Limb (tissue), 2 donors: ENCODE measurements around the gene RICTOR.
"Not testable (repeated sequence)": the region's sequence is repeated elsewhere in the genome, so short reads cannot be mapped to it uniquely, and the experiment has no call there.

Experiments
- DNase-seq, 2 donors: peaks; one replicate each; pipeline ENCODE4 v3.0.0-alpha.2; 2016; ENCODE audit errors: extremely low spot score in 2 of 2

RICTOR gene

DNA sequence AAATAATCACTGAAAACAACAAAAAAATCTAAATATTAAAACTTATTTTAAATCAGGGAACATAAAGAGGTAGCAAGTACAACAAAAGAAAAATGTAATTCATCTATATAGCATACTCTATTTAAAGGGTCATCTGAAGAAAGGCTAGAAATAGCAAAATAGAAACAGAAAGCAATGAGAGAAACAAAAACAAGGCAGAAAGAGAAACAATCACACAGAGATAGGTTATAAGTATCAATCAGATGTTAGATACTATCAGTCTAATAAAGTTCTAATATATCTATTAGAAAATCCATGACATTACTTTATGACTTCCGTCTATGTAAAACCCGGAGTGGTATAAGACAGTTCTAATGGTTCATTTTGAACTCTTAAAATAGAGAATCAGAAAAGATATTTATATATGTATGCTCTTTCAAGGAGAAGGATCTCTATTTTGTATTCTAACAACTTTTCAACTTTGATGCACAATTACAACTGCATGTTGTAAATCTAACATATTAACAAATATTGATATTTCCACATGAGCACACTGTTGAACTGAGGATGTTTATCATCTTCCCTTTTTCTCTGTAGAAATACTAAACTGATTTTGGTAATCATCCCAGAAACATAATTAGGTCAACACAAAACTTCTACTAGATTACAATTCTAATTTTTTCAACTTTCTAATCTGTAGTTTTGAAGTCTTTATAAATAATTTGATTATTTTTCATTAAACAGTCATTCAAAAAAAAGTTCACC lies 15.8 kb downstream of the RICTOR start:
- DNase-seq = no peak

DNA sequence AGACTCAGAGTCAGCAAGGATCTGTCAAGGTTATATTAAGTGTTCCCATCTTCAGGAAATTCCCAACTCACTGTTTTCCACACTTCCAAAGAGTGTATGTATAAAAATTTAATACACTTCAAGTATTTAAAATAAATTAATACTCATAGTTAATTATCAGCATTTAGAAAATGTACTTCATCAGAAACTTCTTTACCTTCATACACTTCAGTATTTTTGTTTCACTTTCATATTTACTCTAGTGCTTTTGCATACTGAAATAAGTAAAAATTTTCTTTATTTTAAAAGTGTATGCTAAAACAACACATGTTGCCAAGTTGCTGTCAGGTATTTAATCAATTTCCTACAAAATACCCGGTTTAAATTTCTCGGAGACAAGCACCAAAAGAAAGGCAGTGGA lies 16.5 kb downstream of the RICTOR start:
- no peak for DNase-seq

DNA sequence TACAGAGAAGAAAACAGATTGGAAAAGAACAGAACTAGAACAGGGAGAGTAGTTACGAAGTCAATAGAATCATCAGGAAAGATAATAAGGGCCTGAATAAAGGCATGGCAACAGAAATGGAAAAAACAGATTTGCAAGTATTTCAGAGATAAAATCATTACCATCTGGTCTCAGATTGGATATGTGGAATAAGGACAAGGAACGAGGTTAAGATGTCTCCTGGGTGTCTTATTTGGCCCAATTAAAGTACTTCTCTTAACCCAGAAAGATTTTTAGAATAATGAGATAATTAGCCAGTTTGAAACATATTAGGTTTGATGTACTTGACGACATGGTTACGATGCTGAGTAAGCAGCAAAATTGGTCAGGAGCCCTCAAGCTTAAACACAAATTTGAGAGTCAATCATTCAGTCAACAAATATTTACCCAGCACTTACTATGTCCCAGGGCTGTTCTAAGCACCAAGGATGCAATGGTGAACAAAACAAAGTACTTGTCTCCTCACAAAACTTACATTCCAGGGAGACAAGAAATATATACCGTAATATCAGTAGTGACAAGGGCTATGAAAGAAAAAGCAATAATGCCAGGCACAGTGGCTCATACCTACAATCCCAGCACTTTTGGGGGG lies 18.3 kb downstream of the RICTOR start:
- no peak for DNase-seq

DNA sequence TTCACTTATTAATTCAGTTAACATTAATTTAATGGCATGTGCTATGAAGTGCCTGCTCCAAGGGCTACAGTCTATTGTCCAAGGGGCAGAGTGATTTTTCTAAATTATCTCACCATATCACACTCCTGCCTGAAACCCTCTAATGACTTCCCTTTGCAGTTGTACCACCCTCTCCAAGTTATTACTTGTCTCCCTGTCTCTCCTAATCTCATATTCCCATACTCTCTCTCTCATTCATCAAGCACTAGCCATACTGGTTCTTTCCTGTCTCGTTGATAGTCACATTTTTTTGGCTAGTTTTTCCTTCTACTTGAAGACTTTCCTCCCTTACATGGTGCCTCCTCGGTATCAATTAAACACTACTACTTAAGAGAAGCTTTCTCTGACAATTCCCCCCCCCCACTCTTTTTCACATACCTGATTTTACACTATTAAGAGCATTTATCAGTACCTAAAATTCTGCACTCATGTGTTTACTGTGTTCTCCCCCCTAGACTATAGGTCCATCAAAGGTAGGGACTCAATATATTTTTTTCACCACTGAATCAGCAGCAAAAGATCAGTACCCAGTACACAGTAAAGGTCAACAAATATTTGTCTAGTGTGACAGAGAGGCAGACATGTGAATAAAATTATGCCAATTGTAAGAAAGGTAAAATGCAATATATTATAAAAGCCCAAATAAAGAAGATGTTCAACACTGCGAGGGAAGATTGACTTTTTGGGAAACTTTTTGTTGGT lies 19.0 kb downstream of the RICTOR start:
- DNase-seq = no peak

DNA sequence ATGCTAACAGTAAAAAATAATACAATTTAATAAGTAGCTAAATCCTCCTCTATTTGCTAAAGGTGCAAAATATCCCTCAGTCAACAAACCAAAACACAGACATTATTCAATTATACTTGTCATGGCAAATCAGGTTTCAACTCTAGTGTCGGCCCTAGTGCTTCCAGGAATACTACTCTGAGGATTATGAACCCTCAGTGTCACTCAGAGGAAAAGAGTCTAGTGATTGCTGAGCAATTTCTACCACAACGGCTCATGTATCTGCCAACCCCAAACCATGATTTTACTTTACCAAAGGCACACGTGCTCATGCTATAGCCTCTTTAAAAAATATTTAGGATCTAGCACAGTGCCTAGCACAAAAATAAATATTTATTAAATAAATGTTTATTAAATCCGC lies 21.0 kb downstream of the RICTOR start:
- no peak for DNase-seq

DNA sequence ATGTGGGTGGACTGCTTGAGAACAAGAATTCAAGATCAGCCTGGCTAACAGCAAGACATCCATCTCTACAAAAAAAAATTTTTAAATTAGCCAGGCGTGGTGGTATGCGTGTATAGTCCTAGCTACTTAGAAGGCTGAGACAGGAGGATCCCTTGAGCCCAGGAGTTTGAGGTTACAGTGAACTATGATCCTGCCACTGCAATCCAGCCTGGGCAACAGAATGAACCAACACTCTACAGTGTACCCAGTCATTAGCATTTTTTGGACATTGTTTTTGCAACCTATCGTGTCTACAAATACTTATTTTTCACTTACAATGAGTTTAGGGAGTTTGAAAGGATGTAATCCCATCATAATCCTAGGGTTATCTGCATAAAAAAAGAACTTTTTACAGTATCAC lies 22.1 kb downstream of the RICTOR start:
- no peak for DNase-seq

DNA sequence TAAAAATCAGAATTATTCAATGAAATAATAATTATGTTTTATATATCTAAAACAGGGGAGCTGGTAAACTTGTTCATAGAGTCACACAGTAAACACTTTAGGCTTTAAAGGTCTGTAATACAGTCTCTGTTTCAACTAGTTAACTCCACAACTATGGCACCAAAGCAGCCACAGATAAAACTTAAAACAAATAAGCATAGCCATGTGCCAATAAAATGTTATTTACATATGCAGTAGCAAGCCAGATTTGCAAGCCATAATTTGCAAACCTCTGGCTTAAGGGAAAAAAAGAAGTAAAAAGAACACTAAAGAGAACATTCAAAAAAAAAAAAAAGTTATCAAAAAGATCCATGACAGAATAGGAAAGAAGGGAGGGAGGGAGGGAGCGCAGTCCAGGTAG lies 24.9 kb downstream of the RICTOR start:
- no peak for DNase-seq

DNA sequence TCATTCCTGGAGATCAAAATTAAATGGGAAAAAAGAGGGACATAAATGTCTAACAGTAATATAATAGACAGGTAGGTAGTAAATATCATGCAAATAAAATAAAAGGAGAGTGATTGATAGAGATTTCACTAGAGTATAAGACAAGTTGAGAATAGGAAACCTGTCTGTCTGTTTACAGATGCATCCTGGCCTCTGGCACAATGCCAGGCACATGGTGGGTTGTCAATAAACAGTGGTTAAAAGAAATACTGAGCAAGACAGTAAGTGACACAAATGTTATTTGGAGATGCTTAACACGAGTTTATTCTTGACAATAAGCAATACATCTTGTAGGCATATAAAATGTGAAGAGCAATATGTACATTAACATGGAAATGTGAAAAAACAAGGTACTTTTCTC lies 33.3 kb downstream of the RICTOR start:
- DNase-seq = no peak

DNA sequence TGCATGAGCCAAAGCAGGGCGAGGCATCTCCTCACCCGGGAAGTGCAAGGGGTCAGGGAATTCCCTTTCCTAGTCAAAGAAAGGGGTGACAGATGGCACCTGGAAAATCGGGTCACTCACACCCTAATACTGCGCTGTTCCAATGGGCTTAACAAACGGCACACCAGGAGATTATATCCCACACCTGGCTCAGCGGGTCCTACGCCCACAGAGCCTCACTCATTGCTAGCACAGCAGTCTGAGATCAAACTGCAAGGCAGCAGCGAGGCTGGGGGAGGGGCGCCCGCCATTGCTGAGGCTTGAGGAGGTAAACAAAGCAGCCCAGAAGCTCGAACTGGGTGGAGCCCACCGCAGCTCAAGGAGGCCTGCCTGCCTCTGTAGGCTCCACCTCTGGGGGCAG lies 39.7 kb downstream of the RICTOR start:
- not testable (repeated sequence) for DNase-seq

DNA sequence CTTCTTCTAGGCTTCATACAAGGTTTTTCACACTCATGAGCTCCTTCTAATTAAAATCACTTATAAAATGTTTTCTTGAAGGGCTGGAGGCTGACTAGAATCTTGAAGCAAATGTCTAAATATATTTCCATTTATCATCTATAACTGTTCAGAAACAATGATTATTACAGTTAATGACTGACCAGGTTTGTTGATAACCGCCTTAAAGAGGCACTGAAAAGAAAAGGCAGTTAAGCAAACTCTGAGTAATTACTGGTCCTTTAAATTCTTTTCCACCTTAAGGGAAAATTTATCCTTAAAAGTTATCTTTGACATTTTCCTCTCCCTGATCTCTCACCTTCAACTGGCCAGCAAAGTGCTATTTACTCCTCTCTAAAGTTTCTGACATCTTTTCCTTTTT lies 43.2 kb downstream of the RICTOR start:
- DNase-seq = no peak

DNA sequence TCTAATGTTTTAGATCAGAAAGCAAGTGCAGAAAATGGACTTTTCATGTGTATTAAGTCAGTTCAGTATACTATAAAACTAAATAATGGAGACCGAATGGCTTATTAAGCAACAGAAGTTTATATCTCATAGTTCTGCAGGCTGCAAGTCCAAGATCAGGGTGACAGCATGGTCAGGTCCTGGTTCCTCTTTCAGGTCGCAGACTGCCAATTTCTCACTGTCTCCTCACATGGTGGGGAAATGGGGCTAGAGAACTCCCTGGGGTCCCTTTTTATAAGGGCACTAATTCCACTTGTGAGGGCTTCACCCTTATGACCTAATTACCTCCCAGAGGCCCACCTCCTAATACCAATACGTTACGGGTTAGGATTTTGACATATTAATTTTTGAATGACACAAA lies 48.7 kb downstream of the RICTOR start:
- DNase-seq = no peak

DNA sequence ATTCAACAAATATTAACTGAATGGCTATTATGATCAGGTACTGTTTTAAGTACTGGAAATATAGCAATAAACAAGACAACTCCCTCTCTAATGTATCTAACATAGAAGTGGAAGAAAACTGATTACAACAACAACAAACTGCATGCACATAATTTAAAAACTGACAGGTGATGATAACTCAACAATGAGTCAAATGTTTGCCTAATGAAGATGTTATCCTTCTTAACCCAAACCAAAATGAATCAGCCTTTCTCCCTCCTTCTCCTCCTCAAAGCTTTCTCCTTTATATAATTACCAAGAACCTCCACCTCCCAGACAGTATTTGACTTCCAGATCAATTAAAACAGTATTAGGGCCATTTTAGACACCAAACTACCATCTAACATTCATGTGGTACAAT lies 49.3 kb downstream of the RICTOR start:
- DNase-seq = no peak

DNA sequence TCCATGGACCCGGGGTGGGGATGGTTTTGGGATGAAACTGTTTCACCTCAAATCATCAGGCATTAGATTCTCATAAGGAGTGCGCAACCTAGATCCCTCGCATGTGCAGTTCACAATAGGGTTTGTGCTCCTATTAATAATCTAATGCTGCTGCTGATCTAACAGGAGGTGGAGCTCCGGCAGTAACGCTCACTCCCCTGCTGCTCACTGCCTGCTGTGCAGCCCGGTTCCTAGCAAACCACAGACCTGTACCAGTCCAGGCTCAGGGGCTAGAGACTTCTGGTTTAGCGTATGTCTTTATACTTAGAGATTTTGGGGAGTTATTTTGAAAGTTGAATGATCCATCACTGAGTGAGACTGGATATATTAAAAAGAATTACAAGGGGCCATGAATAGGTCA lies 50.2 kb downstream of the RICTOR start:
- DNase-seq = no peak

DNA sequence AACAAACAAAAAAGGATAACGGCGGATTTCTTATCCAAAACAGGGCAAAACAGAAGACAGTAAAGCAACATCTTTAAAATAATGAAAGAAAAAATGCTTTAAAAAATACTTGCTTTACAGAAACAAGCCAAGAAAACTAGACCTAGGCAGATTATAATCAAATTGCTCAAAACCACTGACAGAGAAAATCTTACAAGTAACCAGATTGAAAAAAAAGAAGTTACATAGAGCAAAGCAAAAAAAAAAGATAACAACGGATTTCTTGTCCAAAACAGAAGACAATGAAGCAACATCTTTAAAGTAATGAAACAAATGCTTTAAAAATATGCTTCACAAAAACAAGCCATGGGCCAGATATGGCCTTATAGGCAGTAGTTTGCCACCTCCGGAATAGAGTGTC lies 51.1 kb downstream of the RICTOR start:
- DNase-seq = no peak

DNA sequence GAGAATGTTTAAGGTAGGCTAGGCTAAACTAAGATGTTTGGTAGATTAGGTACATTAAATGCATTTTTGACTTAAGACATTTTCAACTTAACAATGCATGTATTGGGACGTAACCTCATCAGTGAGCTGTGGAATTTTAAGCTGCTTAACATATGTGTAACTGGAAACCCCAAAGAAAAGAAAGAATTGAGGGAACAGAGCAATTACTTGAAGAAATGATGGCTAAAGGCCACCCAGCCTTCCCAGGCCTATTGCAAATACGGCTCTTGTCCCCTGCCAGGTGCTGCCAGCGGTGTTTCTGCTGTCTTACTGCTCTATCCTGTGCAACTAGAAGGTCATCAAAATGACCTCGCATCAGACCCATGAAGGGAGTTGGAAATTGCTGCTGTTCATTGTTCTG lies 52.0 kb downstream of the RICTOR start:
- no peak for DNase-seq

DNA sequence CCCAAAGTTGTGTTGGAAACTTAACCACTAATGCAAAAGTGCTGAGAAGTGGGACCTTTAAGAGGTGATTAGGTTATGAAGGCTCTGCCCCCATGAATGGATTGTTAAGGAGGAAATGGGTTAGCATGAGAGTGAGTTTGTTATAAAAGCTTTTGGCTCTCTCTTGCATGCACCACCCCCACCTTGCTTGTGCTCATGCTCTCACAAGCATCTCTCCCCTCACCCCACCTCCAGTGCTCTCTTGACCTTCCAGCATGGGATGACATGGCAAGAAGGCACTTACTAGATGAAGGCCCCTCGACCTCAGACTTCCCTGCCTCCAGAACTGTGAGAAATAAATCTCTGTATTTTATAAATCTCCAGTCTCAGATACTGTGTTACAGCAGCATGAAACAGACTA lies 52.8 kb downstream of the RICTOR start:
- no peak for DNase-seq

DNA sequence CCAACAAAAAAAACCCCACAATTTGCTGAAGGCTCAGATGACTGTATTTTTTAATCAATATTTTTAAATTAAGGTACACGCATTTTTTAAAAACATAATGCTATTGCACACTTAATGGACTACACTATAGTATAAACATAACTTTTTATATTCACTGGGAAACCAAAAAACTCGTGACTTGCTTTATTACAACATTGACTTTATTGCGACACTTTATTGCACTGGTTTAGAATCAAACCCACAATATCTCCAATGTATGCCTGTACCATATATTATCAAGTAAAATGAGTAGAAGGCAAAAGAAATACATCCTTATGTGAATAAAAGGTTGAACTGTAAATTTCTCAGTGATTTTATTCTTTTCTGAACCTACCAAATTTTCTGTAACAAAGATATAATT lies 53.7 kb downstream of the RICTOR start:
- no peak for DNase-seq

DNA sequence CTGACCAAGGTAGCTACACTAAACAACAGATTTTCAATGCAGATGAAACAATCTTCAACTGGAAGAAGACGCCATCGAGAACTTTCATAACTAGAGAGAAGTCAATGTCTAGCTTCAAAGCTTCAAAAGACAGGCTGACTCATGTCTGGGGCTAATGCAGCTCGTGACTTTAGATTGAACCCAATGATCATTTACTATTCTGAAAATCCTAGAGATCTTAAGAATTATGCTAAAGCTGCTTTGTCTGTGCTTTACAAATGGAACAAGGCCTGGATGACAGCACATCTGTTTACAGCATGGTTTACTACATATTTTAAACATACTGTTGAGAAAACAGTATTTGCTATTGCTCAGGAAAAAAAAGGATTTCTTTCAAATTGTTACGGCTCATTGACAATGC lies 54.9 kb downstream of the RICTOR start:
- no peak for DNase-seq

DNA sequence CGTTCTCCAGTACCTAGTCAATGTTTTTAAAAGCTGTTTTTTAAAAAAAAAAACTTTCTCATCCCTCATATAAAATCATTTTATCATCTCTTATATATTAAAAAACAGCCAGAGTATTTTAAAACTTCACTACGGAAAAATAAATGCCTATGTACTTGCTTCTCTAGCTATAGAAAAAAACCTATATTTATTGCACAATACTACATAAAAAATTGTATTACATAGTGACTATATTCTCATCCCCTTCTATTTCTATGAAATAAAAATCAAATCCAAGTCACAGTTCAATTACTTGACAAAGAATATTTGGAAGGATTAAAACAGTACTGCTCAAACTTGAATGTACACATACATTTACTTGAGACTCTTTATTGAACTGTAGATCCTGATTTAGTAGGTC lies 56.7 kb downstream of the RICTOR start:
- DNase-seq = no peak

DNA sequence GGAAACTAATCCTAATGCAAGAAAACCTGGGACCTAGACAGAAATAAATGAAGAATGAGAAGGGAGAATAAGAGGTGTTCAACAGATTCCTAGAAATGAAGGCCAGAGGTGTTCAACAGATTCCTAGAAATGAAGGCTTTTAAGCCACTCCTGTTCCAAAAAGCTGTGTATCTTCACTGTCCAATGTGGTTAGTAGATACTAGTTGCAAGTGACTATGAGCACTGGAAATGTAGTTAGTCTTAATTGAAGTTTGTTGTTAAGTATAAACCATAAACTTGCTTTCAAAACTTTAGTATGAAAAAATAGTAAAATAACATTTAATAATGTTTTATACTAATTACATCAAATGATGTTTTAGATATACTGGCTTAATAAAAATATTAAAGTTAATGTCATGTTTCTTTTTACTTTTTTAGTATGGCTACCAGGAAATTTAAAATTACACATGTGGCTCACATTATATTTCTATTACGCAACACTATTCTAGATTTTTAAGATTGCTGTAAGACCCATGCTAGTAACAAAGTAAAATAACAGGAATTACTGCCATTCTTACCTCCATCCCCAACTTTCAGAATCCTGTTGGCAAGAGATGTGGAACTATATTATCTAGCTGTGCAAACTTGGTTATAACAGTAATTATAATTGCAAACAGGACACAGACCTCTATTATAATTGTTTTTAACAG lies 57.5 kb downstream of the RICTOR start:
- no peak for DNase-seq

DNA sequence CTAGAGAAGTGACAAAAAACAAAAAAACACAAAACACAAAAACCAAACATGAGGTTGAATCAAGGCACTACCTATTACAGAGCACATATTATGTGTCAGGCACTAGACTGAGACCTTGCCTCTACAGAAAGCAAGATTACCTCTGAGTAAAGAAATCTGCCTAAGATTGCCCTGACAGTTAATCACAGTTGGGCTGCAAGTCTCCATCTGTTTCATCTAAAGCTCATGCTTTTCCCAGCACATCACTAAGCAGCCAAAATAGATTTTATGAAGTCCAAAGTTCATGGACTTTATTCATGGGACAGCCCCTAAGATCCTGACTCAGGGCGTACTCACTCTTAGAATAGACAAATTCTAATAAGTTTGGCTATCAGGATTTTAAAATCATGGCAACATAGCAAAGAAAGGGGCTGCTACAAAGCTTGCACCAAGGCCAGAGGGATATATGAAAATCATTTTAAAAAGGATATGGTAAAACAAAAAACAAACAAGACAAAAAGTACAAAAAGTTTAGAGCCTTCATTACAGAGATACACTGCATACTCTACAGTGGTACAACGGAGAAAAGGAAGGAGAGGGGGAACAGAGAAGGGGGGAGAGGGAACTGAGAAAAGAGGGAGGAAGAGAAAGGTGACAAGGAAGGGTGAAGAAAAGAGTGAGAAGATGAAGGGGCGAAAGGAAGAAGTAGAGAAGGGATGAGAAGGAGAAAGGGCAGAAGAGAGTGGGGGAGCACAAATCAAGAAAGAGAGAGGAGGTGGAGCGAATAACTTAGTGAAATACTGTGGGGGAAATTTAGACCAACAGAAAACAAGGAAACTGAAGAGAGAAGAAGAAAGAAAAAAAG lies 58.2 kb downstream of the RICTOR start:
- no peak for DNase-seq
